ENCODE results near the gene NPHP4. TPM values are rescaled to one million over a fixed set of nuclear protein-coding genes. Genes with fewer than 3 reads are reported as not detected.

The NPHP4 gene
- total and polyA plus RNA-seq, 4 donors, result 1.7 to 5.6 (median 3.5) TPM

DNA sequence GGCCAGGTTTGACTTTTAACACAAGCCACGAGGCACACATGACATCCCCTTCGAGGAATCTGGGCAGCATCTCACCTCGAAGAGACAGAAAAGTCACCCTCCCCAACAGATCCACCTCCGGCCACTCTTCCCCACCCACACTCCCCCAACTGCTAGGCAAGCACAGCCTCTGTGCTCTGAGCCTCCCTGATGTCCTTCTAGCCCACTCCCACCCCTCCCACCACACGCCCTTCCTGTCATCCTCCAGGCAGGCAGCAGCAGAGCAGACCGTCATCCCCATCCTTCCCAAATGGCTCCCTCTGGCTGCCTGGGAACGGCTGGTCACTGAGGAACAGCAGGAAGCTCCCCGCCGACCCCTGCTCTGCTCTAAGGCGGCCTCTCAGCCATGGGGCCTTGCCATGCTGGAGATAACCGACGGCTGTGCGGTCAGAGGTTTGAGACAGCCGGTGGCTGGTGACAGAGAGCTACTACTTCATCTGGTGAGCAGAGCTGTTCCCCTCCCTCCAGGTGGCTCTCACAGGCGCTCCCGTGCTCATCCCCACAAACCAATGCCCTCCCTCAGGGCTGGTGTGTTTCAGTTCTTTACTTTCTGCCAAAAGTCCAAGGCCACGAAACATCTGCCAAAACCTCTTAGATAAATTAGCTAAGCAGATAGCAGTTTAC lies 25.6 kb downstream of the NPHP4 start:
- peak; percentile 54 to 67 for TF ChIP-seq HNF4A (conservative IDR thresholded peaks at IDR 0.05)
- TF ChIP-seq SP1 (IDR thresholded peaks at IDR 0.05), result no peak
- H3K36me3 ChIP-seq (ENCODE audit: control insufficient read depth in 4 of 4, insufficient read depth in 3 of 4, low read depth in 1 of 4, low read length in 3 of 4), result peaks cover 0 to 1% (median 0%) of the 10 kb centered on the region in 4 donors
- DNase-seq (ENCODE audit: low spot score), result no peak

DNA sequence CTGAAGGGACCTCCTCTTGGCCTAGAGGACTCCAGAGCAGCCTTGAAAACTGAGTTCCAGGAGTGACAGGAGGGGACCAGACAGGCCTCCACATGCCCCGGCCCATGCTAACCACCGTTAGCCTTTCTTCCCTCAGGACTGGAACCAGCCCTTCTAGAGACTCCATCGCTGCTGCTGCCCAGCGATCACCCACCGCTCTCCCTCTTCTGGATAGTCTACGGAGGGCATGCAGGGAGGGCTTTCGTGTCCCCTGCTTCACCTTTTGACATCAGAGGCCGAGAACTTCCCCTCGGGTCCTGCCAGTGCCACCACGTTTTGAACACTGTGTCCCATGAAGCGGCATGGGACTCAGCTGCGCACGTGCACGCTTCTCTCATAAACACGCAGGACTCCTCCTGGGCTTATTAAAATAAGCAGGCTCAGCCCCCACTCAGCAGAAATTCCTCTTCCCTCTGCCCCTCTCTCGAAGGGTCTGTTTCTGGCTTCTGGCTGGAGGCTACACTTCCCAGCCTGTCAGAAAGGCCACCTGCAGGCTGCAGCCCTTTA lies 26.6 kb downstream of the NPHP4 start:
- WGBS, result 97% methylated on average over 16 of the region's 16 CpGs
- DNase-seq (ENCODE audit: low spot score), result no peak
- H3K36me3 ChIP-seq (ENCODE audit: control insufficient read depth in 4 of 4, insufficient read depth in 3 of 4, low read depth in 1 of 4, low read length in 3 of 4), result peaks cover 0 to 4% (median under 1%) of the 10 kb centered on the region in 4 donors

More for the DNA sequence above, 25.6 kb downstream of the NPHP4 start:
- 81% methylated on average over 17 of the region's 17 CpGs for WGBS
- H3K4me1 ChIP-seq (ENCODE audit: control insufficient read depth in 4 of 4, insufficient read depth in 4 of 4, low read length in 3 of 4), result no peaks in the 10 kb centered on the region
- no peak overlapping the region for H3K9ac ChIP-seq (ENCODE audit: low read depth in 1 of 2, low read length in 2 of 2)
- H3K9me3 ChIP-seq (ENCODE audit: control insufficient read depth in 4 of 4, low read length in 3 of 4), result no peaks in the 10 kb centered on the region
- H3K27ac ChIP-seq (ENCODE audit: low read depth in 1 of 2, low read length in 2 of 2), result no peak overlapping the region
- no peak overlapping the region for H3K4me3 ChIP-seq (ENCODE audit: low read depth in 1 of 3, low read length in 3 of 3)
- no peaks in the 10 kb centered on the region for H3K27me3 ChIP-seq (ENCODE audit: control insufficient read depth in 4 of 4, insufficient read depth in 4 of 4, low read length in 3 of 4)

More for the DNA sequence above, 26.6 kb downstream of the NPHP4 start:
- Histone ChIP-seq H3K27me3 (ENCODE audit: control insufficient read depth in 4 of 4, insufficient read depth in 4 of 4, low read length in 3 of 4) (no peaks in the 10 kb centered on the region), H3K9ac (ENCODE audit: low read depth in 1 of 2, low read length in 2 of 2) (no peak overlapping the region), H3K27ac (ENCODE audit: low read depth in 1 of 2, low read length in 2 of 2) (no peak overlapping the region), H3K4me1 (ENCODE audit: control insufficient read depth in 4 of 4, insufficient read depth in 4 of 4, low read length in 3 of 4) (no peaks in the 10 kb centered on the region), H3K9me3 (ENCODE audit: control insufficient read depth in 4 of 4, low read length in 3 of 4) (no peaks in the 10 kb centered on the region), H3K4me3 (ENCODE audit: low read depth in 1 of 3, low read length in 3 of 3) (no peak overlapping the region)
- TF ChIP-seq EGR1 (IDR thresholded peaks at IDR 0.05; ENCODE audit: low read depth in 2 of 2), result no peak
- TF ChIP-seq, protein P1, sequence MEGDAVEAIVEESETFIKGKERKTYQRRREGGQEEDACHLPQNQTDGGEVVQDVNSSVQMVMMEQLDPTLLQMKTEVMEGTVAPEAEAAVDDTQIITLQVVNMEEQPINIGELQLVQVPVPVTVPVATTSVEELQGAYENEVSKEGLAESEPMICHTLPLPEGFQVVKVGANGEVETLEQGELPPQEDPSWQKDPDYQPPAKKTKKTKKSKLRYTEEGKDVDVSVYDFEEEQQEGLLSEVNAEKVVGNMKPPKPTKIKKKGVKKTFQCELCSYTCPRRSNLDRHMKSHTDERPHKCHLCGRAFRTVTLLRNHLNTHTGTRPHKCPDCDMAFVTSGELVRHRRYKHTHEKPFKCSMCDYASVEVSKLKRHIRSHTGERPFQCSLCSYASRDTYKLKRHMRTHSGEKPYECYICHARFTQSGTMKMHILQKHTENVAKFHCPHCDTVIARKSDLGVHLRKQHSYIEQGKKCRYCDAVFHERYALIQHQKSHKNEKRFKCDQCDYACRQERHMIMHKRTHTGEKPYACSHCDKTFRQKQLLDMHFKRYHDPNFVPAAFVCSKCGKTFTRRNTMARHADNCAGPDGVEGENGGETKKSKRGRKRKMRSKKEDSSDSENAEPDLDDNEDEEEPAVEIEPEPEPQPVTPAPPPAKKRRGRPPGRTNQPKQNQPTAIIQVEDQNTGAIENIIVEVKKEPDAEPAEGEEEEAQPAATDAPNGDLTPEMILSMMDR (IDR thresholded peaks at IDR 0.05; ENCODE audit: low read depth, low read length, missing input control), result no peak
- TF ChIP-seq TAF1 (conservative IDR thresholded peaks at IDR 0.05), result no peak
- TF ChIP-seq SP1 (IDR thresholded peaks at IDR 0.05), result no peak
- no peak for TF ChIP-seq RXRA (IDR thresholded peaks at IDR 0.05)
- no peak for TF ChIP-seq JUND (IDR thresholded peaks at IDR 0.05)
- no peak for TF ChIP-seq RAD21 (IDR thresholded peaks at IDR 0.05)
- TF ChIP-seq HNF4G (IDR thresholded peaks at IDR 0.05), result no peak
- TF ChIP-seq, protein P2, sequence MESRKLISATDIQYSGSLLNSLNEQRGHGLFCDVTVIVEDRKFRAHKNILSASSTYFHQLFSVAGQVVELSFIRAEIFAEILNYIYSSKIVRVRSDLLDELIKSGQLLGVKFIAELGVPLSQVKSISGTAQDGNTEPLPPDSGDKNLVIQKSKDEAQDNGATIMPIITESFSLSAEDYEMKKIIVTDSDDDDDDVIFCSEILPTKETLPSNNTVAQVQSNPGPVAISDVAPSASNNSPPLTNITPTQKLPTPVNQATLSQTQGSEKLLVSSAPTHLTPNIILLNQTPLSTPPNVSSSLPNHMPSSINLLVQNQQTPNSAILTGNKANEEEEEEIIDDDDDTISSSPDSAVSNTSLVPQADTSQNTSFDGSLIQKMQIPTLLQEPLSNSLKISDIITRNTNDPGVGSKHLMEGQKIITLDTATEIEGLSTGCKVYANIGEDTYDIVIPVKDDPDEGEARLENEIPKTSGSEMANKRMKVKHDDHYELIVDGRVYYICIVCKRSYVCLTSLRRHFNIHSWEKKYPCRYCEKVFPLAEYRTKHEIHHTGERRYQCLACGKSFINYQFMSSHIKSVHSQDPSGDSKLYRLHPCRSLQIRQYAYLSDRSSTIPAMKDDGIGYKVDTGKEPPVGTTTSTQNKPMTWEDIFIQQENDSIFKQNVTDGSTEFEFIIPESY (IDR thresholded peaks at IDR 0.05), result no peak
- no peak for TF ChIP-seq HNF4A (conservative IDR thresholded peaks at IDR 0.05)
- TF ChIP-seq FOXA2 (IDR thresholded peaks at IDR 0.05), result no peak
- TF ChIP-seq, protein P3, sequence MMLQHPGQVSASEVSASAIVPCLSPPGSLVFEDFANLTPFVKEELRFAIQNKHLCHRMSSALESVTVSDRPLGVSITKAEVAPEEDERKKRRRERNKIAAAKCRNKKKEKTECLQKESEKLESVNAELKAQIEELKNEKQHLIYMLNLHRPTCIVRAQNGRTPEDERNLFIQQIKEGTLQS (IDR thresholded peaks at IDR 0.05), result no peak
- no peak for TF ChIP-seq YY1 (IDR thresholded peaks at IDR 0.05)
- no peak for TF ChIP-seq GABPA (IDR thresholded peaks at IDR 0.05 in 1 of 2, conservative IDR thresholded peaks at IDR 0.05 in 1 of 2)
- TF ChIP-seq, protein P4, sequence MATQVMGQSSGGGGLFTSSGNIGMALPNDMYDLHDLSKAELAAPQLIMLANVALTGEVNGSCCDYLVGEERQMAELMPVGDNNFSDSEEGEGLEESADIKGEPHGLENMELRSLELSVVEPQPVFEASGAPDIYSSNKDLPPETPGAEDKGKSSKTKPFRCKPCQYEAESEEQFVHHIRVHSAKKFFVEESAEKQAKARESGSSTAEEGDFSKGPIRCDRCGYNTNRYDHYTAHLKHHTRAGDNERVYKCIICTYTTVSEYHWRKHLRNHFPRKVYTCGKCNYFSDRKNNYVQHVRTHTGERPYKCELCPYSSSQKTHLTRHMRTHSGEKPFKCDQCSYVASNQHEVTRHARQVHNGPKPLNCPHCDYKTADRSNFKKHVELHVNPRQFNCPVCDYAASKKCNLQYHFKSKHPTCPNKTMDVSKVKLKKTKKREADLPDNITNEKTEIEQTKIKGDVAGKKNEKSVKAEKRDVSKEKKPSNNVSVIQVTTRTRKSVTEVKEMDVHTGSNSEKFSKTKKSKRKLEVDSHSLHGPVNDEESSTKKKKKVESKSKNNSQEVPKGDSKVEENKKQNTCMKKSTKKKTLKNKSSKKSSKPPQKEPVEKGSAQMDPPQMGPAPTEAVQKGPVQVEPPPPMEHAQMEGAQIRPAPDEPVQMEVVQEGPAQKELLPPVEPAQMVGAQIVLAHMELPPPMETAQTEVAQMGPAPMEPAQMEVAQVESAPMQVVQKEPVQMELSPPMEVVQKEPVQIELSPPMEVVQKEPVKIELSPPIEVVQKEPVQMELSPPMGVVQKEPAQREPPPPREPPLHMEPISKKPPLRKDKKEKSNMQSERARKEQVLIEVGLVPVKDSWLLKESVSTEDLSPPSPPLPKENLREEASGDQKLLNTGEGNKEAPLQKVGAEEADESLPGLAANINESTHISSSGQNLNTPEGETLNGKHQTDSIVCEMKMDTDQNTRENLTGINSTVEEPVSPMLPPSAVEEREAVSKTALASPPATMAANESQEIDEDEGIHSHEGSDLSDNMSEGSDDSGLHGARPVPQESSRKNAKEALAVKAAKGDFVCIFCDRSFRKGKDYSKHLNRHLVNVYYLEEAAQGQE (IDR thresholded peaks at IDR 0.05), result no peak

Measured in liver (tissue), 9 donors.